Ramos (cell line): ENCODE results near the gene ADK.

Source experiments
- in situ Hi-C: fragments of 300-500 bp; cut with MboI; formaldehyde crosslinking; loops from one replicate; pipeline ENCODE4 v1.14.3; 2022; ENCODE audit warnings: low sequenced_read_pairs; ENCODE audit not compliant: unreplicated experiment

Gene ADK

GRCh38 chr10:74391786-74392185 lies 240.8 kb downstream of the ADK start:
- in situ Hi-C loops: no loop called here

- in situ Hi-C loops: no loop called here
Observed at GRCh38 chr10:74394416-74394969, 243.5 kb downstream of the ADK start.

DNA sequence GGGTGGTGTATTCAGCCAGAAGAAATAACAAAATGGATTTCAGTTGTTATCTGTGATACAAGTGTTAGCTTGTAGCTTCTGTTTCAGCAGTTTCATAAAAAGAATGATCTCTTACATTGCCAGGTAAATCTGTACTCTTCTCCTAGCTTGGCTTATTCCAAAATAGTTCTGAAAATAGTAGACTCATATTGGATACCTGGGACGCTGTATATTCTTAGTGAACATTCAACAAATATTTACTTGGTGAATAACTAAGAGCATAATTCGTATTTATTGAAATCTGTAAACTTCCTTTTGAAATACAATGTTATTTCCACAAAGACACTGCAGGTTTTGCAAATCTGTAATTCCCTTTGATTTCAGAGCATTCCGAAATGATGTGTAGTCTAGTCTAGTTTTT lies 249.2 kb downstream of the ADK start:
- in situ Hi-C loops: no loop called here

DNA sequence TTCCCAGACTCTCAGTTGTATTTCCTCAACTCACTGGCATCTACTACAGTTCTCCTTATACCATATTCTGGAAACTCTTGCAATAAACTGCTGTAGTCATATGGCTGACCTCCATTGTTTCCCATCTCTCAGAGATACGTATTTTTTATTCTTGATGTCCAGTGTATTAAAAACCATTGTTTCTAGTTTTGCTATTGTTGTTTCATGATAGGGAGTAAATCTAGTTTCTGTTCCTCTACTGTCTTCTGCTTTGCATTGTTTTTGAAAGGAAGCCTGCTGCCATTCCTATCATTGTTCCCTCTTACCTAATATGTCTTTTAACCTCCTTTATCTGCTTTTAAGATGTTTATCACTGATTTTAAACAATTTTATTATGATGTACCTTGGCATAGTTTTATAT lies 255.0 kb downstream of the ADK start:
- in situ Hi-C loops: no loop called here

DNA sequence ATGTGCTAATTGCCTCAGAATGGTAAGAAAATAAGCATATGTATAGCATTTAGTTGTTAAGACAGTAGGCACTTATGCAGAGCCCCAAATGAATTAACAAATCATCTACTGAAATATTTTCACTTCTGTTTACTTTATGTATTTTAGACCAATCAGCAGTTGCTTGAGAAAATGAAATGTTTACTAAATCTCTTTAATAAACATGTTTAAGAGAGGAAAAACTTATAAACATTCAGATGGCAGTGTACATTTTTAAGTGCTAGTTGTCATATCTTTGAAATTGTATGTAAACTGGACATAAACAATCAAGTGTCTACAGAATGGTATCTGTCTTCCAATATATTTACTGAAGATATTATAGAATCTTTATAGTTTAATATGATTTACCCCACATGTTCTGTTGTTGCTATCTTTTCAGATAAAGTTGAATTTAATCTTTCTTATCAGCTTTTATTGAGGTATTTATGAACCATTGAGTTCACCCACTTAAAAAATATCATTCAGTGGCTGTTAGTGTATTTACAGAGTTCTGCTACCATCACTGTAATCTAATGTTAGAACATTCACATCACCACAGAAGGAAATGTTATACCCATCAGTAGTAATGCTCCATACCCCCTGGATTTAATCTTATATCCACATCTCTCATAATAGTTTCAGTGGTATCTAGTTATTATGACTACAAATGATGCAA lies 264.3 kb downstream of the ADK start:
- in situ Hi-C loops: no loop called here

GRCh38 chr10:74417397-74417796 lies 266.4 kb downstream of the ADK start:
- in situ Hi-C loops: no loop called here

DNA sequence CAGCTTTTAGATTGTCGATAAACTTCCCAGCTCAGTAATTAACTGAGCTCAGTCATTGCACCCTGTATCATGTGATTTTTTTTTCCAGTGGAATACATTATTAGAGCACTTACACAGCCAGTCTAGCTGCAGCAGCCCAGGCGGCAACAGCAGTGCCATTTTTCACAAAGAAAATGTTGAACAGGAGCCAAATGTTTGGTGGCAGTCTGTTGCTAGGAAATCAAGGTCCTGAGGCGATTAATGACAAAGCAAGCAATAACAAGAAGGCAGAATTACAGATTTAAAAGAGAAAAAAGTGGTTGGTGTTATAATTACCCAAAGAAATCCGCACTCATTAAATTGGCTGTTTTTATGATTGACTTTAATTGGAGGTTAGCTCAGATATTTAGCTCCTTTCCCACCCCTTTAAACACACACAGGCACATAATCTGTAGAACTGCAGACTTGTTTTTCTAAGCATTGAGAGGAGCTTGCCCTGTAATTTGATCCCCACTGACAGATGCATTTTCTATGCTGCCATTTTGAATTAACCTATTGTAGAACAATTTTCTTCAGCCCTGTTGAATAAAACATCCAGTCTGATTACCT lies 267.4 kb downstream of the ADK start:
- in situ Hi-C loops: no loop called here

- in situ Hi-C loops: no loop called here
Observed at GRCh38 chr10:74419491-74419951, 268.5 kb downstream of the ADK start.

- in situ Hi-C loops: no loop called here
Observed at GRCh38 chr10:74419958-74420375, 268.9 kb downstream of the ADK start.

- in situ Hi-C loops: no loop called here
Observed at GRCh38 chr10:74424565-74424964, 273.5 kb downstream of the ADK start.

DNA sequence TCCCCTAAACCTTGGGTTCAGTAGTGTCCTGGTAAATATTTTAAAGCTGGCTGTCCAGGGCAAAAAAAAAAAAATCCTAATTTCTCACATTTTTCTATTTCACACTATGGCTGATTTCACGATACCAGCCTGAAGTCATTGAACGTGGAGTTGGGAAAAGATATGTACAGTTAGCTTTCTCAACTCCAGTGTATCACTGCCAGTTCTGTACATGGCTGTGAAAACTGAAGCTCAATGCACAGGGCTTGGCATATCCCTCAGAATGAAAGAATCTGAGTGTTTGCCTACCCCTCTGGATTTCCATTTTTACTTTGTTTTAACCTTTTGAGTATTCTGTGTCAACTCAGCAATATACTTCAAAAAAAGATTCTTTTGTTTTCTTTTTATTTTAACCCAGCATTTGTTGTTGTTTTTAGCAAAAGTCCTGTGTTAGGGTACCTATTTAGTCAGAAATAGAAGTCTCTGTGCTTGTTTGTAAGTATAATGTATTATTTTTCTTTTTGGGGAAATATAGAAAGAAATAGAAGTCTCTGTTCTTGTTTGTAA lies 274.5 kb downstream of the ADK start:
- in situ Hi-C loops: no loop called here

- in situ Hi-C loops: no loop called here
Observed at GRCh38 chr10:74431816-74432215, 280.8 kb downstream of the ADK start.

DNA sequence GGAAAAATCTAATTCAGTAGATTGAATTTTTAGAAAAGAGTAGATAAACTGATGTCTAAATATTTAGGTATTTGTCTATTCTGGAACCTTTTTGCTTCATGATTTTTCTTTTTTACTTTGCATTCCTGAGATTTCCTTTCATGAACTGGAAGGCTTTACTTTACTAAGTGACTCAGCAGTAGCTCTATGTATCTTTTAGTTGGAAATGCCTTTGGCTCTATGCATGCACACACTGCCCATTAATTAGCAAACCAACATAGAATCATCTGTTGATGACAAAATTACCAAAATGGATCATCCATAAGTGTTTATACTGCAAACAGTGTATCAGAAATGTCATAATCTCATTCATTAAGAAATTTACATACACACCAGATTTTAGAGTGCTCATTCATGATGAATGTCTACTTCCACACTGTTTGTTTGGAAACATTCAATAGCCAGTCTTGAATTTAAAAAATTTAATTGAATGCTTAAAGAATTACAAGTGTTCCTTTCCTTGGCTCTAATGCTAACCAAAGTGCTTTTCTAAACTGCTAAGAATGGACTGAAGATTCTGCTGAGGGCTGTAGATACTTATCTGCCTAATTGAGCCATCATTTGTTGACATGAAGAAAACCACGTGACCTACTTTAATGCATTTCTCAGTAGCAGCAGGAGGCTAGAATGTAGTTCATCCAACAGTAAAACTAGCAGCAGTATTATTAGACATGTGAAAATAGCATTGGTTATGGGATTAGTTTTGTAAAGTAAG lies 282.0 kb downstream of the ADK start:
- in situ Hi-C loops: no loop called here

GRCh38 chr10:74433595-74433956 lies 282.6 kb downstream of the ADK start:
- in situ Hi-C loops: no loop called here

GRCh38 chr10:74433993-74434392 lies 283.0 kb downstream of the ADK start:
- in situ Hi-C loops: no loop called here

GRCh38 chr10:74434547-74434946 lies 283.5 kb downstream of the ADK start:
- in situ Hi-C loops: no loop called here

GRCh38 chr10:74436523-74437170 lies 285.6 kb downstream of the ADK start:
- in situ Hi-C loops: no loop called here

DNA sequence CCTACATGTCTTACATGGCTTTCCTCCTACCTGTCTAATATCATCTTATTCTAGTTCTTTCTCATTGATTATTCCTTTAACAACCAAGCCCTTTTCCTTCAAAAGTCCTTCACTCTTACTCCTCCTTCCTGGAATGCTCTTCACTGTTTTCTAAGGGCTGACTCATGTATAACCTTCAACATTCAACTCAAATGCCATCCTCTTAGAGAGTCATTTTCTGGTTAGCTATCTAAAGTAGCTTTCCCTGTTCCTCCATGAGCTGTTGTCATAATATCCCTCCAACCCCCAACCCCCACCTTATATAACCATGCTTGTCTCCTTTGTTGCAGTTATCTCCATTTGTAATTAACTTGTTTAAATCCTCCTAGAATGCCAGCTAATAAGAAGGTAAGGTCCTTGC lies 286.8 kb downstream of the ADK start:
- in situ Hi-C loops: no loop called here

DNA sequence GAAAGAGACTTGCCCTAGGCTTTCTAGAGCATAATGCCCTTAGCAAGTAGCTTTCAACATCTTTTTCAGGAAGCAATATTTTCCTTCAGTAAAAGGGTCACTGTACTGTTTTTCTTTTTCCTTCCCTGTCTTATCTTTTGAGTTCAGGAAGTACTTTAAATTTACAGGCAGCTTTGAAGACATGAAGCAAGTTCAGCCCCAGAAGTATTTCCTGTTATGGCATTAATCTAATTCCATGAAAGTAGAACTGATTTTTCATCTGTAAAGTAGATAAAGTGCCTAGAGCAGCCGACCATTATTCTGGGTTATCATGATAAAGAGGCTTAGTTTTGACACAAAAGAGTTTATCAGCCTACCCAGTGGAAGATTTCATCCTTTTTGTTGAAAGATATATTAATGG lies 288.2 kb downstream of the ADK start:
- in situ Hi-C loops: no loop called here

- in situ Hi-C loops: no loop called here
Observed at GRCh38 chr10:74445493-74445892, 294.5 kb downstream of the ADK start.
